Measurements from ENCODE around the gene DNAH1.

DNAH1 gene

GRCh38 chr3:52380023-52380422 is 63.9 kb downstream of the DNAH1 start:
- DNase-seq: peak; percentile 24 to 43
- TF ChIP-seq POLR2A (IDR thresholded peaks at IDR 0.05; ENCODE audit: low read length) (no peak), GATA1 (IDR thresholded peaks at IDR 0.05; ENCODE audit: low read depth, low read length) (no peak)

- DNase-seq: no peak
- TF ChIP-seq GATA1 (IDR thresholded peaks at IDR 0.05; ENCODE audit: low read depth, low read length): no peak
- TF ChIP-seq POLR2A (IDR thresholded peaks at IDR 0.05; ENCODE audit: low read length): no peak
Measured at GRCh38 chr3:52381623-52382022, 65.5 kb downstream of the DNAH1 start.

- no peak for DNase-seq
- no peak for TF ChIP-seq GATA1 (IDR thresholded peaks at IDR 0.05; ENCODE audit: low read depth, low read length)
- no peak for TF ChIP-seq POLR2A (IDR thresholded peaks at IDR 0.05; ENCODE audit: low read length)
Measured at GRCh38 chr3:52383446-52383845, 67.3 kb downstream of the DNAH1 start.

- TF ChIP-seq GATA1 (IDR thresholded peaks at IDR 0.05; ENCODE audit: low read depth, low read length) (no peak), POLR2A (IDR thresholded peaks at IDR 0.05; ENCODE audit: low read length) (no peak)
- DNase-seq: no peak
Measured at GRCh38 chr3:52384019-52384761, 68.1 kb downstream of the DNAH1 start.

DNA sequence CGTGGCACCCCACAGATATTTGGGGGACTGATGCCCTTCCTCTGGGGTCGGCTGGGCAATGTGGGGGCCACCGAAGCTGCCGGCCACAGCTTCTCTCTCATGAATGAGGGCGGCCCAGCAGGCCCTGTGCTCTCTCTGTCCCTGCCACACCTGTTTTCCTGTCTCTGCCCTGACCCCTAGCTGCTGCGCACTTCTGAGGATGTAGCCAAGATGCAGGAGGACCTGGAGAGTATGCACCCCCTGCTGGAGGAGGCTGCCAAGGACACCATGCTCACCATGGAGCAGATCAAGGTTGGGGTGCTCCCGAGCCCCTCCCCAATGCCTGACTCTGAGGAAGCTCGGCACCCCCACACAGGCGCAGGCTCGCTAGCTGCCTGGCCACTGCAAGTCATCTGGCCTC is 69.0 kb downstream of the DNAH1 start:
- TF ChIP-seq GATA1 (IDR thresholded peaks at IDR 0.05; ENCODE audit: low read depth, low read length): no peak
- no peak for TF ChIP-seq POLR2A (IDR thresholded peaks at IDR 0.05; ENCODE audit: low read length)
- DNase-seq: peak; percentile 63 to 64

- DNase-seq: no peak
- TF ChIP-seq GATA1 (IDR thresholded peaks at IDR 0.05; ENCODE audit: low read depth, low read length) (no peak), POLR2A (IDR thresholded peaks at IDR 0.05; ENCODE audit: low read length) (no peak)
Measured at GRCh38 chr3:52387481-52387880, 71.4 kb downstream of the DNAH1 start.

DNA sequence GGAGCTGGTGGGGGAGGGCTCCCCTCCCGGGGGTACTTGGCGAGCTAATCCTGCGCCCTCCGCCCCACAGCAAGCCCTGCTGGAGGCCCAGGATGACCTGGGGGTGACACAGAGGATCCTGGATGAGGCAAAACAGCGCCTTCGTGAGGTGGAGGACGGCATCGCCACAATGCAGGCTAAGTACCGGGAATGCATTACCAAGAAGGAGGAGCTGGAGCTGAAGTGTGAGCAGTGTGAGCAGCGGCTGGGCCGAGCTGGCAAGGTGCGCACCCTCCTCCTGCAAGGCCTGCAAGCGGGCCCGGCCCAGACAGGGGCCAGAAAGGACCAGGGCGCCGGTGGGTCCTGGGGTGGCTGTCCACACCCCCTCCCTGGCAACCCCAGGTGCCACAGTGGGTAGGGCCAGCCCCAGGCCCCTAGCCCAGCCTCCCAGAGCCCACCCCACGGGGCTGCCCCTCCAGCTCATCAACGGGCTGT is 72.3 kb downstream of the DNAH1 start:
- peak in 1 of 2 experiments; percentile 8 for DNase-seq
- TF ChIP-seq GATA1 (IDR thresholded peaks at IDR 0.05; ENCODE audit: low read depth, low read length) (no peak), POLR2A (IDR thresholded peaks at IDR 0.05; ENCODE audit: low read length) (no peak)

- TF ChIP-seq GATA1 (IDR thresholded peaks at IDR 0.05; ENCODE audit: low read depth, low read length) (no peak), POLR2A (IDR thresholded peaks at IDR 0.05; ENCODE audit: low read length) (no peak)
- no peak for DNase-seq
Measured at GRCh38 chr3:52388933-52389332, 72.8 kb downstream of the DNAH1 start.

DNA sequence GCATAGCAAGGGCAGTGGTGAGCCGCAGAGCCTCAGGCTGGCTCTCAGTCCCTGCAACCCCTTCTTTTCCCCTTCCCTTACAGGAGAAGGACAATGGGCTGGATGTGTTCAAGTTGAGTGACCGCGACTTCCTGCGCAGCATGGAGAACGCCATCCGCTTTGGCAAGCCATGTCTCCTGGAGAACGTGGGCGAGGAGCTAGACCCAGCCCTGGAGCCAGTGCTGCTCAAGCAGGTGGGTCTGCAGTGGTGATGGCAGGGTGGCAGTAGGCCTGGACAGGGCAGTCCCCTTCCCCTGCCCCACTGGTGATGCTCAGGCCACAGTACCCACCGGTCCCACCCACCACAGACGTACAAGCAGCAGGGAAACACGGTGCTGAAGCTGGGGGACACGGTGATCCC is 75.0 kb downstream of the DNAH1 start:
- no peak for TF ChIP-seq POLR2A (IDR thresholded peaks at IDR 0.05; ENCODE audit: low read length)
- no peak for DNase-seq

DNA sequence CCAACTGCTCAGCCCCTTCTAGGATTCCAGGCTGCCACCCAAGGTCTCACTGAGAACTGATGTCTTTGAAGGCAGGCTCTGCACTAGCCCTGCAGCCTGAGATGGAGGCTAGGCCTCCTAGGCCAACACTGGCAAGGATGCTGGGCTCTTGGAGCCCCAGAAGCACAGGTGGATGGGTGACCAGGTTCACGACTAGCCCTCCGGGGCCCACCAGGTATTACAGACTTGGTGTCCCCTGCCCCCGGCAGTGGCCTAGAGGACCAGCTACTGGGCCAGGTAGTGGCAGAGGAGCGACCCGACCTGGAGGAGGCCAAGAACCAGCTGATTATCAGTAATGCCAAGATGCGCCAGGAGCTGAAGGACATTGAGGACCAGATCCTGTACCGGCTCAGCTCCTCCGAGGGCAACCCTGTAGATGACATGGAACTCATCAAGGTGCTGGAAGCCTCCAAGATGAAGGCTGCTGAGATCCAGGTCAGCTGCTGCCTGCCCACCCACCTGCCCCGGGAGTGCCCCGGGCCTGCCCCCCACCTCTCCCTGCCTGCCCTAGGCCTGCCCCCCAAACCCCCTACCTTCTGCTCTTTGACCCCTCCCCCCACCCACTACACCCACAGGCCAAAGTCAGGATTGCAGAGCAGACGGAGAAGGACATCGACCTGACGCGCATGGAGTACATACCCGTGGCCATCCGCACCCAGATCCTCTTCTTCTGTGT is 76.3 kb downstream of the DNAH1 start:
- no peak for DNase-seq
- TF ChIP-seq POLR2A (IDR thresholded peaks at IDR 0.05; ENCODE audit: low read length): no peak
- no peak for TF ChIP-seq GATA1 (IDR thresholded peaks at IDR 0.05; ENCODE audit: low read depth, low read length)

DNA sequence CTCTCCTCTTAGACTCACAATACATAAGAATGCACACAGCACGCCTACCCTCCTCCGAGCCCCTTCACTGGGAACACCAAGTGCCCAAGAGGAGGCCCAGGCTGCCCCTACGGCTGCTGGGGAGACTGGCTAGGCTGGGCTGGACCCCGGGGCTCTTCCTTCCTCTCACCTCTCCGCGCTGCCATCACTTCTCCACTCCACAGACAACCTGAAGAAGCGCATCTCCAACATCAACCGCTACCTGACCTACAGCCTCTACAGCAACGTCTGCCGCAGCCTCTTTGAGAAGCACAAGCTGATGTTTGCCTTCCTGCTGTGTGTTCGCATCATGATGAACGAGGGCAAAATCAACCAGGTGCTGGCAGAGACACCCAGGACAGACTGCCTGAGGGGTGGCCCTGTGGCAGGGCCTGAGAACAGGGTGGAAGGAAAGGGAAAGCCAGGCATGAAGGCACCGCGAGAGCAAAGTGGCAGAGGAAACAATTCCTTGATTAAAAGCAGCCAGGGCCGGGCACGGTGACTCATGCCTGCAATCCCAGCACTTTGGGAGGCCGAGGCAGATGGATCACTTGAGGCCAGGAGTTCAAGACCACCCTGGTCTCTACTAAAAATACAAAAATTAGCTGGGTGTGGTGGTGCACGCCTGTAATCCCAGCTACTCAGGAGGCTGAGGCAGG is 77.2 kb downstream of the DNAH1 start:
- no peak for TF ChIP-seq POLR2A (IDR thresholded peaks at IDR 0.05; ENCODE audit: low read length)
- TF ChIP-seq GATA1 (IDR thresholded peaks at IDR 0.05; ENCODE audit: low read depth, low read length): no peak
- DNase-seq: no peak

DNA sequence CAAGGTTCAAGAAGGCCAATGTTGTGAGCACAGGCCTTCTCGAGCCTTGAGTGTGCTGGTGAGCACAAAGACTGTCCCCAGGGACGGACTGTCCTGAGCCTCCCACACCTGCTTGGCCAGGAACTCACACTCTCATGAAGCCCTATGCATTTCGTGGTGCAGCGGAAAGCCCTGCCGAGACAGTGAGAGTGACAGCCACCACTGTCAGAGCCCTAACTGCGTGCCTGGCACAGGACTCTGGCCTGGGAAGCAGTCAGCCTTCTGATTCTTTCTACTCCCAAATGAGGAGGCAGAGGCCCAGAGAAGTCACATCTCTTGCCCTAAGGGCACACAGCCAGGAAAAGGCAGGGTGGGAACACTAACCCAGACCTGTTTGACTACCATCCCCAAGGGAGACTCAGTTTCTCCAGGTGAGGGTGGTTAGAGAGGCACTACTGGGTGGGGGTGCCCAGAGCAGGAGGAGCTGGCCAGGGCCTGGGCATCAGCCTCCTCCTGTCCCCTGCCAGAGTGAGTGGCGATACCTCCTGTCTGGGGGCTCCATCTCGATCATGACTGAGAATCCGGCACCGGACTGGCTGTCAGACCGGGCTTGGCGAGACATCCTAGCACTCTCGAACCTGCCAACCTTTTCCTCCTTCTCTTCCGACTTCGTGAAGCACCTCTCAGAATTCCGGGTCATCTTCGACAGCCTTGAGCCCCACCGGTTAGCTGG is 78.0 kb downstream of the DNAH1 start:
- TF ChIP-seq POLR2A (IDR thresholded peaks at IDR 0.05; ENCODE audit: low read length) (no peak), GATA1 (IDR thresholded peaks at IDR 0.05; ENCODE audit: low read depth, low read length) (no peak)
- DNase-seq: no peak

DNA sequence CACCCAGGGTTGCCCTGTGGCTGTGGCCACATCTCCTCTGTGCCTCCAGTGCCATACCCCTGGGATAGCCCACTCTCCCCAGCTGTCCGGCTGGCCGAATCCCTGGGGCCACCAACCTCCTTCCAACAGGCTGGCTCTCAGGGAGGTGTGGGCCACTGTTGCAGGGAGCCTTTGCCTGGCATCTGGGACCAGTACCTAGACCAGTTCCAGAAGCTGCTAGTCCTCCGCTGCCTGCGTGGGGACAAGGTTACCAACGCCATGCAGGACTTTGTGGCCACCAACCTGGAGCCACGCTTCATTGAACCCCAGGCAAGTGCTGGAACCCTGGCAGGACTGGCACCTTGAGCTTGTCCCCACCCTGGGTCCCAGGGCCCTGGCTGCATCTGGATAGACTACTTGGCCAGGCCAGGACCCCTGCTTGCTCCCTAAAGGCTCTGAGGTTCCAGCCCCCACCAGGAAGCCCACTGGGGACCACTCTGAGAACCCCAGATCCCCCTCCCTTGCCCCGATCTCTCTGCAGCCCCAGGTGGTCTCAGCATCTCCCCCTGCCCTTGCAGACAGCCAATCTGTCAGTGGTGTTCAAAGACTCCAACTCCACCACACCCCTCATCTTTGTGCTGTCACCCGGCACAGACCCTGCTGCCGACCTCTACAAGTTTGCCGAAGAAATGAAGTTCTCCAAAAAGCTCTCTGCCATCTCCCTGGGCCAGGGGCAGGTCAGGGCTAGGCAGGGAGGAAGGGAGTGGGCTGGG is 78.8 kb downstream of the DNAH1 start:
- TF ChIP-seq POLR2A (IDR thresholded peaks at IDR 0.05; ENCODE audit: low read length) (no peak), GATA1 (IDR thresholded peaks at IDR 0.05; ENCODE audit: low read depth, low read length) (no peak)
- DNase-seq: no peak
